ENCODE results near the gene ENTR1.

The ENTR1 gene

GRCh38 chr9:136379891-136380290 is 30.5 kb downstream of the ENTR1 start:
- in situ Hi-C loops (cut with HindIII; ENCODE audit: low sequenced_read_pairs): no loop called here

- in situ Hi-C loops (cut with HindIII; ENCODE audit: low sequenced_read_pairs): no loop called here
These were observed 31.0 kb downstream of the ENTR1 start for GRCh38 chr9:136379401-136379800.

- in situ Hi-C loops (cut with HindIII; ENCODE audit: low sequenced_read_pairs): no loop called here
These were observed 31.5 kb downstream of the ENTR1 start for GRCh38 chr9:136379003-136379287.

GRCh38 chr9:136378170-136379002 is 32.0 kb downstream of the ENTR1 start:
- in situ Hi-C loops (cut with HindIII; ENCODE audit: low sequenced_read_pairs): no loop called here

GRCh38 chr9:136377341-136378169 is 32.9 kb downstream of the ENTR1 start:
- in situ Hi-C loops (cut with HindIII; ENCODE audit: low sequenced_read_pairs): no loop called here

GRCh38 chr9:136376457-136376856 is 34.0 kb downstream of the ENTR1 start:
- in situ Hi-C loops (cut with HindIII; ENCODE audit: low sequenced_read_pairs): no loop called here

GRCh38 chr9:136375096-136375495 is 35.3 kb downstream of the ENTR1 start:
- in situ Hi-C loops (cut with HindIII; ENCODE audit: low sequenced_read_pairs): no loop called here

- in situ Hi-C loops (cut with HindIII; ENCODE audit: low sequenced_read_pairs): no loop called here
These were observed 36.2 kb downstream of the ENTR1 start for GRCh38 chr9:136374183-136374575.

- in situ Hi-C loops (cut with HindIII; ENCODE audit: low sequenced_read_pairs): no loop called here
These were observed 36.9 kb downstream of the ENTR1 start, which contains the start of gene CARD9 for GRCh38 chr9:136373300-136374182. CARD9 (minus strand) TSS chr9:136373669; CDS start chr9:136372078, 1,591 bp downstream.

- in situ Hi-C loops (cut with HindIII; ENCODE audit: low sequenced_read_pairs): no loop called here
These were observed 37.7 kb downstream of the ENTR1 start for GRCh38 chr9:136372561-136373299.

- in situ Hi-C loops (cut with HindIII; ENCODE audit: low sequenced_read_pairs): no loop called here
These were observed 38.4 kb downstream of the ENTR1 start for GRCh38 chr9:136372006-136372405.

GRCh38 chr9:136371533-136371880 is 38.9 kb downstream of the ENTR1 start:
- in situ Hi-C loops (cut with HindIII; ENCODE audit: low sequenced_read_pairs): no loop called here

- in situ Hi-C loops (cut with HindIII; ENCODE audit: low sequenced_read_pairs): no loop called here
These were observed 39.5 kb downstream of the ENTR1 start for GRCh38 chr9:136370687-136371532.

GRCh38 chr9:136370037-136370436 is 40.4 kb downstream of the ENTR1 start:
- in situ Hi-C loops (cut with HindIII; ENCODE audit: low sequenced_read_pairs): no loop called here

GRCh38 chr9:136368190-136368589 is 42.2 kb downstream of the ENTR1 start:
- in situ Hi-C loops (cut with HindIII; ENCODE audit: low sequenced_read_pairs): loop anchor here (5.0 to 10.0 kb wide), 5 partner anchors 79 to 304 kb away; partner anchors contain the start of gene NOTCH1

GRCh38 chr9:136367296-136368145 is 42.9 kb downstream of the ENTR1 start:
- in situ Hi-C loops (cut with HindIII; ENCODE audit: low sequenced_read_pairs): loop anchor here (5.0 to 10.0 kb wide), 5 partner anchors 80 to 305 kb away; partner anchors contain the start of gene NOTCH1

GRCh38 chr9:136366826-136367225 is 43.6 kb downstream of the ENTR1 start:
- in situ Hi-C loops (cut with HindIII; ENCODE audit: low sequenced_read_pairs): loop anchor here (5.0 to 10.0 kb wide), 5 partner anchors 80 to 305 kb away; partner anchors contain the start of gene NOTCH1

GRCh38 chr9:136365775-136366222 is 44.6 kb downstream of the ENTR1 start:
- in situ Hi-C loops (cut with HindIII; ENCODE audit: low sequenced_read_pairs): loop anchor here (5.0 to 10.0 kb wide), 5 partner anchors 82 to 307 kb away; partner anchors contain the start of gene NOTCH1
